SHP77 (cell line): ENCODE data around the gene DEFB127.
A peak's percentile ranks its signal among the peaks of the same experiment; 100 is the strongest.
"Not testable (repeated sequence)": the region's sequence is repeated elsewhere in the genome, so short reads cannot be mapped to it uniquely, and the experiment has no call there.

Experiments used
- DNase-seq, 2 experiments: peaks; one replicate each; lab custom pipeline; 2025; lab: John Stamatoyannopoulos, UW

Gene DEFB127, protein sequence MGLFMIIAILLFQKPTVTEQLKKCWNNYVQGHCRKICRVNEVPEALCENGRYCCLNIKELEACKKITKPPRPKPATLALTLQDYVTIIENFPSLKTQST

GRCh38 chr20:157154-157553, at the start of gene DEFB127:
Gene DEFB127 (plus strand): TSS chr20:157454. CDS start chr20:157545, 91 bp downstream.
- DNase-seq = no peak

DNA sequence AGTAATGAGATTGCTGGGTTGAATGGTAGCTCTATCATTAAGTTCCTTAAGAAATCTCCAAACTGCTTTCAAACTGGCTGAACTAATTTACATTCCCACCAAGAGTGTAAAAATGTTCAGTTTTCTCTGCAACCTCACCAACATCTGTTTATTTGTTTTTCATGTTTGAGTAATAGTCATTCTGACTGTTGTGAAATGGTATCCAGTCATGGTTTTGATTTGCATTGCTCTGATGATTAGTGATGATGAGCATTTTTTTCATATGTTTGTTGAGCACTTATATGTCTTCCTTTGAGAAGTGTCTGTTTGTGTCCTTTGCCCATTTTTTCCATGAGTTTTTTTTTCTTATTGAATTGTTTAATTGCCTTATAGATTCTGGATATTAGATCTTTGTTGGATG, 44.9 kb upstream of the DEFB127 start:
- no peak for DNase-seq

GRCh38 chr20:117518-117917, 39.7 kb upstream of the DEFB127 start:
- DNase-seq = no peak

GRCh38 chr20:129786-130323, 27.4 kb upstream of the DEFB127 start:
- peak in 1 of 2 experiments; percentile 2 for DNase-seq

DNA sequence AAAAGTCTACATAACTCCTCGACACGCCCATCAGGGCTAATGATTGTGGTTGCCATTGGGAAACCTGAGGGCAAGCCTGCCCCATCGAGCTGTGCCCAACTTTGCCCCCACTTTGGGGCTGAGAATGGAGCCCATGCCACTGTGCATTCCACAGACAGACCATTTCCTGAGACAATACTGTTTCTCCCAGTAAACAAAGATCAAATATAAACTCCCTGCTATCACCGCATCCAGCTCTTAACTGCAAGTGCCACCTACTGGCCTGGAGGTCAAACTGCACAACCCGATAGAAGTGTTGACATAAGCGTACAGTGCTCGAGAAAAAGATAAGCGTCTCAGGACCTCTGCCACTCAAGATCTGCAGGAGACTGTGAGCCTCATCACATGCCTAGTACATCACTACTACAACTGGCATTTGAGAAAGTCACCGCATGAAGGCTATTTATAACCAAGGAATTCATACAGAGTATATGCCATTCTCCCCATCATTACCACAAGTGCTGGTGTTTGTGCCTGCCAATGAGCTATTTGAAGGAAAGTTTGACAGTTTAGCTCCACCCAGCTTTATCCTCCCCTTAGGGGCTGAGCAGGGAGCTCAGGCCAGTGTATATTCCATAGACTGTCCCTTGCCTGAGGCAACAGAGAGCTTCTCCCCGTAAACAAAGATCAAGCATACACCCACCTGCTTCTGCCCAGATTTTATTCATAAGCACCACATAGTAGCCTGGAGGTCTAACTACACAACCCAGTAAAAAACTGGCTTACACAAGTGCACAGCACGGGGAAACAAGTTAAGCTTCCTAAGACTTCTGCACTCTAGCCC, 19.4 kb upstream of the DEFB127 start:
- DNase-seq = peak; percentile 21 to 70

- no peak for DNase-seq
Measured at GRCh38 chr20:142290-142689, 15.0 kb upstream of the DEFB127 start, which contains the start of gene DEFB126. Gene DEFB126 (plus strand): TSS chr20:142590. CDS start chr20:142629, 39 bp downstream.

GRCh38 chr20:145877-146276, 11.4 kb upstream of the DEFB127 start:
- no peak for DNase-seq

DNA sequence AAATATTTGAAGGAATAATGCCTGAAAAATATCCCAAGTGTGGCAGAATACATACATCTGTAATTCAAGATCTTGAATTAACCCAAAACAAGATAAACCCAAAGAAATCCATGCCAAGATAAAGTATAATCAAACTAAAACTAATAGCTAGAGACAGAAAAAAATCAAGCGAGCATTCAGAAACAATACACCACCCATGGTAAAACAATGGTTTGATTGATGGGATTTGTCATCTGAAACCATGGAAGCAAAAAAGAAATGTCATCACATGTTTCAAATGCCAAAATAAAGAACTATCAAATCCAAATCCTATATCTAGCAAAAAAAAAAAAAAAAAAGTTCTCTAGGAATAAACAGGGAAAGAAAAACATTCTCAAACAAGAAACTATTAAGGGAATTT, 5.1 kb upstream of the DEFB127 start:
- DNase-seq = no peak

GRCh38 chr20:164618-165017, 7.4 kb downstream of the DEFB127 start:
- no peak for DNase-seq

DNA sequence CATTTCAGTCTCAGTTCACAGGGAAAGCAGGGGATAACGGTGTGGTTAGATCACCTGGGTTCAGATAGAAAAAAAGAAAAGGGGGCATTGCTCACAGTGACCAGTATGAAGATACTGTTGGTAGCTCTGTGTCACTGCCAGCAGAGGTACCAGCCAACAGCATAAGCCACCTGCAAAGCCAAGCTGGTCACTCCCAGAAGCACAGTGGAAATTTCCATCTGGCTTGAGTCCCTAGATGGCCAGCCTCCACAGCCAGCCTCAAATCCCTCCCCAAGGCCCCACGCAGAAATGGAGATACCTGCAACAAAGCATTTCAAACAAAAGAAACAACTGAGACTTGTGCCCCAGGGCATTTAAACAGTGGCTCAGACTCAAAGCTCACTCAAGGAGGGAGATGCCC, 11.6 kb downstream of the DEFB127 start:
- DNase-seq = no peak

- no peak for DNase-seq
Measured at GRCh38 chr20:184288-184687, 27.0 kb downstream of the DEFB127 start.

- no peak for DNase-seq
Measured at GRCh38 chr20:187733-188132, 30.5 kb downstream of the DEFB127 start.

DNA sequence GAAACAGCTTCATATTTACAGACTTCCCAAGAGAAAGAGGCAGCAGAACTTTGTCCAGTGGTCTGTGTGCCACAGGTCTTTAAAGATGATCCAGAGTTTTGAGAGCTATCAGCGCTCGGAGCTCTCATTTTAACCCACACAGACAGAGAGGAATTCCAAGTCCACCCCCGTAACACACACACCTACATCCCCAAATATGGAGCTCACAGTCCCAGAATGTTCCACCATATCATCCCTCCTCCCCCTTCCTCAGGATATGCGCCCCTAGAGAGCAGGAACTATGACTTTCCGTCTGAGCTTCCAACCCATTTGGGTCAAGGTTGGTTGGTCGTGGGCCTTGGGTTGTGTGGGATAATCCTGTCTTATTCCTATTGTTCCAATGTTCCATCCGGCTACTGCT, 32.4 kb downstream of the DEFB127 start, which contains the start of gene DEFB128:
TSS of gene DEFB128 (minus strand) at position 101 of the 400 bp plus-strand sequence. CDS start at position 13, 88 bp downstream.
- DNase-seq = no peak

- no peak for DNase-seq
Measured at GRCh38 chr20:198225-198624, 41.0 kb downstream of the DEFB127 start.

DNA sequence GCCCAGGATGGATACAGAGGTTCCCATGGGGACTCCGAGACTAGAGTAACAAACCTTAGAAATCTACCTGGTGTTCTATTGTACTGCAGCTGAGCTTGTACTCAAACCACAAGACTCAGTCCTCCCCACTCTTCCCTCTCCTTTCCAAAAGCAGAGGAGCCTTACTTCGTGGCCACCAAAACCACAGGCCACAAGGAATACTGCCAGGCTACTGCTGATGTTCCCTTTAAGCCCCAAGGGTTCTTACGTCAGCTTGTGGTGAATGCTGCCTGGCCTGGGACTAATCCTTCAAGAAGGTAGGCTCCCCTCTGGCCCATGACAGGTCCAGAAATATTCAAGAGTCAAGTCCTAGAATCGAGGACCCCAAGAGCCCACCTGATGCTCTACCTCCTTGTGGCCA, 42.7 kb downstream of the DEFB127 start:
- no peak for DNase-seq

- DNase-seq = not testable (repeated sequence)
Measured at GRCh38 chr20:203630-204029, 46.4 kb downstream of the DEFB127 start.
